HepG2 (cell line): ENCODE results near the gene TMEM269. TPM values are rescaled to one million over a fixed set of nuclear protein-coding genes. Genes with fewer than 3 reads are reported as not detected.

Experiments used
- ATAC-seq: fragments of 200-7000 bp; cut with Tn5 transposase; 3 replicates; pipeline ENCODE4 v1.9.1; 2020; ENCODE audit warnings: mild to moderate bottlenecking, moderate library complexity
- BruUV-seq: library from RNA; stranded (reverse); fragments of 400-500 nt; replicated peaks from 2 replicates; lab custom pipeline; 2021; lab: Mats Ljungman, UMichigan
- CTCF ChIA-PET: fragments of 300-600 bp; formaldehyde crosslinking; extraction: SDS; loops from one replicate; lab custom pipeline; 2021; ENCODE audit warnings: low total read pairs, inconsistent platforms, low intra/inter-chr PET ratio; lab: Yijun Ruan, JAX
- POLR2A ChIA-PET: fragments of 350-600 bp; sonication (Branson Sonifier 250); formaldehyde crosslinking; loops from one replicate; lab custom pipeline; 2020; ENCODE audit warnings: antibody characterized with exemption, inconsistent platforms; lab: Yijun Ruan, JAX
- DNase-seq: peaks from one replicate; pipeline ENCODE4 v3.0.0-alpha.2; 2015; ENCODE audit warnings: low spot score
- FAIRE-seq: peaks from 3 replicates; lab custom pipeline; 2011; peaks lifted over from hg19 to GRCh38; lab: Jason Lieb, UNC
- H2AFZ ChIP-seq: one replicate; pipeline ENCODE4 v1.6.1; 2011; ENCODE audit warnings: low read length, inconsistent platforms
- H3K27ac ChIP-seq: fragments of 300-600 bp; 3 replicates; pipeline ENCODE4 v1.8.0; 2011; ENCODE audit warnings: mixed run types, mild to moderate bottlenecking, mixed read lengths, low read length, inconsistent platforms; ENCODE audit not compliant: insufficient read depth; ENCODE audit errors: extremely low read length
- H3K27me3 ChIP-seq, 2 experiments: fragments of 200-600 bp in 1 of 2; 2 replicates in 1 of 2; 3 replicates in 1 of 2; pipeline versions ENCODE4 v1.6.0 to v1.8.0; 2011; ENCODE audit warnings: low read length in 2 of 2, mild to moderate bottlenecking in 2 of 2, moderate library complexity in 2 of 2, inconsistent platforms in 1 of 2; ENCODE audit not compliant: insufficient read depth in 2 of 2, control insufficient read depth in 1 of 2
- H3K36me3 ChIP-seq, 2 experiments: fragments of 200-600 bp in 1 of 2; replicated peaks in 1 of 2; 2 replicates in 1 of 2; 3 replicates in 1 of 2; pipeline versions ENCODE4 v1.5.1 to v1.8.0; 2011; ENCODE audit warnings: low read length in 2 of 2, inconsistent platforms in 1 of 2; ENCODE audit not compliant: insufficient read depth in 2 of 2, control insufficient read depth in 1 of 2
- H3K4me1 ChIP-seq: 2 replicates; pipeline ENCODE4 v1.5.1; 2012; ENCODE audit warnings: low read length, inconsistent platforms; ENCODE audit not compliant: insufficient read depth
- H3K4me2 ChIP-seq: 2 replicates; pipeline ENCODE4 v1.6.0; 2011; ENCODE audit warnings: low read depth, low read length, inconsistent platforms
- H3K4me3 ChIP-seq, 3 experiments: fragments of 200-600 bp in 1 of 3; sonication (generic), shearing (Covaris generic) in 1 of 3; replicated peaks in 1 of 3; 2 replicates each; pipeline ENCODE4 v1.5.1; 2011 to 2016; ENCODE audit warnings: low read length in 3 of 3, inconsistent platforms in 2 of 3, low read depth in 2 of 3, mild to moderate bottlenecking in 2 of 3, control low read depth in 1 of 3, mixed read lengths in 1 of 3; ENCODE audit not compliant: insufficient read depth in 1 of 3
- H3K79me2 ChIP-seq: one replicate; pipeline ENCODE4 v1.6.1; 2011; ENCODE audit warnings: low read length, inconsistent platforms; ENCODE audit not compliant: insufficient read depth
- H3K9ac ChIP-seq: 2 replicates; pipeline ENCODE4 v1.6.0; 2011; ENCODE audit warnings: mild to moderate bottlenecking, low read depth, low read length, inconsistent platforms; ENCODE audit not compliant: insufficient read depth
- H3K9me3 ChIP-seq: 2 replicates; pipeline ENCODE4 v1.5.1; 2012; ENCODE audit warnings: mild to moderate bottlenecking, low read length
- H4K20me1 ChIP-seq: 2 replicates; pipeline ENCODE4 v1.6.0; 2011; ENCODE audit warnings: inconsistent platforms, mild to moderate bottlenecking, low read length, moderate library complexity; ENCODE audit not compliant: insufficient read depth
- FOXO4 ChIP-seq: sonication (generic); formaldehyde crosslinking; conservative IDR thresholded peaks from 2 replicates; pipeline ENCODE4 v1.8.1; 2023; ENCODE audit warnings: missing genetic modification reagents
- GATAD1 ChIP-seq: IDR thresholded peaks from 2 replicates; pipeline ENCODE4 v1.6.1; 2016; ENCODE audit warnings: missing genetic modification reagents, missing compliant biosample characterization
- HBP1 ChIP-seq: IDR thresholded peaks from 2 replicates; pipeline ENCODE4 v1.6.1; 2016; ENCODE audit warnings: low read depth, control low read depth
- KLF12 ChIP-seq: sonication (generic); formaldehyde crosslinking; IDR thresholded peaks from 2 replicates; pipeline ENCODE4 v1.4.0; 2020; ENCODE audit warnings: missing genetic modification reagents, borderline replicate concordance
- MLXIP ChIP-seq: sonication (generic); formaldehyde crosslinking; IDR thresholded peaks from 2 replicates; pipeline ENCODE4 v1.9.0; 2021; ENCODE audit warnings: missing genetic modification reagents, borderline replicate concordance
- MXD4 ChIP-seq: IDR thresholded peaks from 2 replicates; pipeline ENCODE4 v1.6.1; 2016; ENCODE audit warnings: mild to moderate bottlenecking, missing biosample characterization, missing genetic modification reagents
- POGK ChIP-seq: sonication (generic); formaldehyde crosslinking; conservative IDR thresholded peaks from 2 replicates; pipeline ENCODE4 v1.8.0; 2022; ENCODE audit warnings: mild to moderate bottlenecking, moderate library complexity, missing genetic modification reagents
- REPIN1 ChIP-seq: sonication (generic); formaldehyde crosslinking; IDR thresholded peaks from 2 replicates; pipeline ENCODE4 v1.8.0; 2022; ENCODE audit warnings: missing genetic modification reagents, low read depth, mild to moderate bottlenecking, borderline replicate concordance
- SAP130 ChIP-seq: IDR thresholded peaks from 2 replicates; pipeline ENCODE4 v1.6.1; 2016; ENCODE audit warnings: low read depth
- SNAPC2 ChIP-seq: sonication (generic); formaldehyde crosslinking; IDR thresholded peaks from 2 replicates; pipeline ENCODE4 v1.8.1; 2022; ENCODE audit warnings: mild to moderate bottlenecking, missing genetic modification reagents
- SNRNP70 ChIP-seq: fragments of 200-400 bp; formaldehyde crosslinking; IDR thresholded peaks from 2 replicates; pipeline ENCODE4 v1.6.1; 2017; ENCODE audit warnings: mild to moderate bottlenecking, low read depth, low read length, moderate library complexity
- SOX6 ChIP-seq, 2 experiments: fragments of 450-650 bp in 1 of 2; sonication (generic) in 1 of 2; formaldehyde crosslinking in 1 of 2; IDR thresholded peaks; 2 replicates each; pipeline versions ENCODE4 v1.4.0 to v1.6.1; 2017 to 2020; ENCODE audit warnings: antibody characterized with exemption in 1 of 2, mild to moderate bottlenecking in 1 of 2, missing genetic modification reagents in 1 of 2
- ZNF138 ChIP-seq: sonication (generic); formaldehyde crosslinking; IDR thresholded peaks from 2 replicates; pipeline ENCODE4 v1.5.0; 2020; ENCODE audit warnings: mild to moderate bottlenecking, low read depth, missing genetic modification reagents
- ZNF432 ChIP-seq: sonication (generic); formaldehyde crosslinking; IDR thresholded peaks from 2 replicates; pipeline ENCODE4 v1.5.0; 2020; ENCODE audit warnings: missing genetic modification reagents, mild to moderate bottlenecking, borderline replicate concordance
- ZNF543 ChIP-seq: sonication (generic); formaldehyde crosslinking; IDR thresholded peaks from 2 replicates; pipeline ENCODE4 v1.4.0; 2020; ENCODE audit warnings: mild to moderate bottlenecking, missing genetic modification reagents
- ZNF652 ChIP-seq: IDR thresholded peaks from 2 replicates; pipeline ENCODE4 v1.6.1; 2016; ENCODE audit warnings: low read depth, borderline replicate concordance
- WGBS: methylation state at CpG from one replicate; pipeline ENCODE4 v1.1.6; 2017; ENCODE audit warnings: low lambda C conversion rate; 5-methylcytosine and 5-hydroxymethylcytosine counted together
- in situ Hi-C: cut with HindIII; loops from 2 replicates; pipeline ENCODE4 v1.10.0; 2017; ENCODE audit warnings: low pct_unique_long_range_greater_than_20kb; ENCODE audit not compliant: extremely low pct_ligation_motif_present
- intact Hi-C: fragments of 100-400 bp; cut with micrococcal nuclease; formaldehyde crosslinking; loops from one replicate; pipeline ENCODE4 v1.10.0; 2022; ENCODE audit not compliant: unreplicated experiment
- polyA plus RNA-seq, 8 experiments: library from polyadenylated mRNA; depleted of rRNA in 3 of 8; stranded (reverse) in 7 of 8; unstranded in 1 of 8; fragments of >200 nt; fragmentation: Illumina TruSeq in 4 of 8; extraction: Trizol in 4 of 8; gene quantifications; 2 replicates each; pipeline versions ENCODE4 v1.2.1 to v1.2.3, GENCODE V29; 2011 to 2016; ENCODE audit warnings: low read depth in 4 of 8, missing spikeins in 1 of 8, mixed read lengths in 1 of 8; ENCODE audit not compliant: insufficient read depth in 1 of 8
- total RNA-seq, 5 experiments: library from RNA; depleted of rRNA; stranded (reverse); fragments of >200 nt; fragmentation: Illumina TruSeq; extraction: Trizol; gene quantifications; 2 replicates each; pipeline ENCODE4 v1.2.3, GENCODE V29; 2016; ENCODE audit warnings: low read depth in 1 of 5

TMEM269 gene
- total and polyA plus RNA-seq, 2 of the 13 experiments (the other 11 are each of a cell fraction or from before 2014, with no cell fraction given) = 0.15 to 0.21 TPM

- peaks cover 31% of the 10 kb centered on the region for H3K4me1 ChIP-seq
- H3K4me3 ChIP-seq = peak overlapping the region; percentile 73 to 84 (median 83)
- CTCF ChIA-PET = no interaction called here
- peak overlapping the region; percentile 90 for H3K4me2 ChIP-seq
- peaks cover 1 to 4% of the 10 kb centered on the region in 2 experiments; a peak in 1 of 5 replicates for H3K36me3 ChIP-seq
- POLR2A ChIA-PET = interaction anchor here (0.8 to 3.1 kb wide), 4 partner anchors 8 to 258 kb away, joined by 3 to 37 read pairs (median 4); partner anchors contain the start of genes C1orf50, P3H1 and ZNF691
- H3K79me2 ChIP-seq = peaks cover 7% of the 10 kb centered on the region
- ATAC-seq (peak; percentile 37), DNase-seq (no peak), FAIRE-seq (no peak)
- H3K9me3 ChIP-seq = no peaks in the 10 kb centered on the region
- H4K20me1 ChIP-seq = no peaks in the 10 kb centered on the region
- no peak overlapping the region for H2AFZ ChIP-seq
- intact Hi-C loops = loop anchor here (5.0 kb wide), 1 partner anchor 49 kb away; the partner anchor contains the start of genes C1orf50 and P3H1
- BruUV-seq = TSS peak; percentile 72
- H3K9ac ChIP-seq = peak overlapping the region; percentile 93
- 53% methylated on average over 7 of the region's 7 CpGs for WGBS
- in situ Hi-C loops = no loop called here
- no peaks in the 10 kb centered on the region; a peak in 1 of 5 replicates for H3K27me3 ChIP-seq
- peak overlapping the region; percentile 100 for H3K27ac ChIP-seq
- TF ChIP-seq MLXIP (CRISPR knock-in tag) (no peak), HBP1 (CRISPR knock-in tag) (no peak), SAP130 (CRISPR knock-in tag) (no peak), FOXO4 (CRISPR knock-in tag) (no peak), ZNF543 (CRISPR knock-in tag) (no peak), ZNF652 (CRISPR knock-in tag) (no peak), ZNF138 (no peak), SOX6 (IDR thresholded peaks at IDR 0.05) (no peak), SOX6 (CRISPR knock-in tag; IDR thresholded peaks at IDR 0.05) (no peak), MXD4 (CRISPR knock-in tag) (no peak), KLF12 (CRISPR knock-in tag) (0 out of 2 replicates have a peak, but pooled peaks have one; percentile 12), SNAPC2 (CRISPR knock-in tag) (no peak), GATAD1 (CRISPR knock-in tag) (no peak), SNRNP70 (no peak), REPIN1 (CRISPR knock-in tag) (no peak), POGK (CRISPR knock-in tag) (0 out of 2 replicates have a peak, but pooled peaks have one; percentile 34), ZNF432 (CRISPR knock-in tag) (no peak)
These were observed 31.3 kb downstream of the TMEM269 start for GRCh38 chr1:42815941-42816584.
